Measurements from ENCODE around the gene CSRP2.

DNA sequence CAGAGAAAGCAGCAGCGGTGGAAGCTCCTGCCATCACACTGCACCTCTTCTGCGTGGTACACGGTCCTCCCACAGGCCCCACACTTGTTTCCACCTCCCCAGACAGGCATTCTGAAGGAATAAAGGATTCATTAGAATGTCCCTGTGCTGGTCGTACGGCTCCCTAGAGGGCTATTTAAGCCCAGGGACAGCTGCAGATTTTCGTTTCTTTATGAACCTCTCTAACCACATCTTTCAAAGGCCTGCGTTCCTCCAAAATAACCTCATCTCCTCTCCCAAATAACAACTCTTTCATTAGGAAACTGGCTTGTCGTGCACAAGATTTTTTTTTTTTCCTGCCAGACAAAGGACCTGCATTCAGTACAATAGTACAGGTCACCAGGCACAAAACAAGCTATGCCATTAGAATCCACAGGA is 12.7 kb downstream of the CSRP2 start:
- no peak for TF ChIP-seq CTCF (IDR thresholded peaks at IDR 0.05)
- TF ChIP-seq POLR2A (IDR thresholded peaks at IDR 0.05) = no peak
